ENCODE results near the gene VCP.

VCP gene

GRCh38 chr9:35028341-35028740 is 44.1 kb downstream of the VCP start:
- Histone ChIP-seq H3F3A (ENCODE audit: insufficient read depth, low read length) (no peaks in the 10 kb centered on the region), H3K9ac (ENCODE audit: low read length) (no peak overlapping the region), H3K4me1 (ENCODE audit: insufficient read depth, low read length, severe bottlenecking) (no peaks in the 10 kb centered on the region), H3K36me3 (ENCODE audit: insufficient read depth, low read length) (no peaks in the 10 kb centered on the region), H3K27ac (ENCODE audit: low read depth, low read length, poor library complexity, severe bottlenecking) (no peak overlapping the region), H3K9me2 (ENCODE audit: low read depth, low read length) (no peaks in the 10 kb centered on the region), H3K79me2 (ENCODE audit: insufficient read depth, low read length) (no peaks in the 10 kb centered on the region), H3K9me3 (ENCODE audit: low read length) (no peaks in the 10 kb centered on the region), H4K20me1 (ENCODE audit: insufficient read depth, low read length) (no peaks in the 10 kb centered on the region), H3K4me2 (ENCODE audit: low read length) (no peak overlapping the region), H3K27me3 (ENCODE audit: insufficient read depth, low read length) (no peaks in the 10 kb centered on the region), H2AFZ (ENCODE audit: low read length) (no peak overlapping the region), H3K4me3 (ENCODE audit: low read depth, low read length, poor library complexity, severe bottlenecking) (no peak overlapping the region)
- TF ChIP-seq EZH2 (IDR thresholded peaks at IDR 0.05; ENCODE audit: borderline replicate concordance, low read length): no peak
- no peak for TF ChIP-seq CTCF (IDR thresholded peaks at IDR 0.05; ENCODE audit: low read length)

GRCh38 chr9:35027860-35028259 is 44.6 kb downstream of the VCP start:
- Histone ChIP-seq H3K36me3 (ENCODE audit: insufficient read depth, low read length) (no peaks in the 10 kb centered on the region), H3F3A (ENCODE audit: insufficient read depth, low read length) (no peaks in the 10 kb centered on the region), H3K27ac (ENCODE audit: low read depth, low read length, poor library complexity, severe bottlenecking) (no peak overlapping the region), H3K4me1 (ENCODE audit: insufficient read depth, low read length, severe bottlenecking) (no peaks in the 10 kb centered on the region), H2AFZ (ENCODE audit: low read length) (no peak overlapping the region), H3K79me2 (ENCODE audit: insufficient read depth, low read length) (no peaks in the 10 kb centered on the region), H4K20me1 (ENCODE audit: insufficient read depth, low read length) (no peaks in the 10 kb centered on the region), H3K4me3 (ENCODE audit: low read depth, low read length, poor library complexity, severe bottlenecking) (no peak overlapping the region), H3K9me3 (ENCODE audit: low read length) (no peaks in the 10 kb centered on the region), H3K9ac (ENCODE audit: low read length) (no peak overlapping the region), H3K27me3 (ENCODE audit: insufficient read depth, low read length) (no peaks in the 10 kb centered on the region), H3K4me2 (ENCODE audit: low read length) (no peak overlapping the region), H3K9me2 (ENCODE audit: low read depth, low read length) (no peaks in the 10 kb centered on the region)
- TF ChIP-seq EZH2 (IDR thresholded peaks at IDR 0.05; ENCODE audit: borderline replicate concordance, low read length) (no peak), CTCF (IDR thresholded peaks at IDR 0.05; ENCODE audit: low read length) (no peak)

GRCh38 chr9:35027374-35027773 is 45.1 kb downstream of the VCP start:
- H3K27ac ChIP-seq (ENCODE audit: low read depth, low read length, poor library complexity, severe bottlenecking): no peak overlapping the region
- H2AFZ ChIP-seq (ENCODE audit: low read length): no peak overlapping the region
- H3K9ac ChIP-seq (ENCODE audit: low read length): no peak overlapping the region
- no peaks in the 10 kb centered on the region for H3K79me2 ChIP-seq (ENCODE audit: insufficient read depth, low read length)
- H3K27me3 ChIP-seq (ENCODE audit: insufficient read depth, low read length): no peaks in the 10 kb centered on the region
- H3K9me2 ChIP-seq (ENCODE audit: low read depth, low read length): no peaks in the 10 kb centered on the region
- H3F3A ChIP-seq (ENCODE audit: insufficient read depth, low read length): no peaks in the 10 kb centered on the region
- no peaks in the 10 kb centered on the region for H3K36me3 ChIP-seq (ENCODE audit: insufficient read depth, low read length)
- TF ChIP-seq CTCF (IDR thresholded peaks at IDR 0.05; ENCODE audit: low read length) (no peak), EZH2 (IDR thresholded peaks at IDR 0.05; ENCODE audit: borderline replicate concordance, low read length) (no peak)
- H4K20me1 ChIP-seq (ENCODE audit: insufficient read depth, low read length): no peaks in the 10 kb centered on the region
- H3K4me1 ChIP-seq (ENCODE audit: insufficient read depth, low read length, severe bottlenecking): no peaks in the 10 kb centered on the region
- no peak overlapping the region for H3K4me3 ChIP-seq (ENCODE audit: low read depth, low read length, poor library complexity, severe bottlenecking)
- H3K4me2 ChIP-seq (ENCODE audit: low read length): no peak overlapping the region
- H3K9me3 ChIP-seq (ENCODE audit: low read length): no peaks in the 10 kb centered on the region
